ENCODE data around the gene HOMER3. TPM values are rescaled to one million over a fixed set of nuclear protein-coding genes. Genes with fewer than 3 reads are reported as not detected.

The HOMER3 gene
- total and polyA plus RNA-seq, 2 of the 13 experiments (the other 11 are each of a cell fraction or from before 2014, with no cell fraction given) = 21.3 to 27.3 TPM

DNA sequence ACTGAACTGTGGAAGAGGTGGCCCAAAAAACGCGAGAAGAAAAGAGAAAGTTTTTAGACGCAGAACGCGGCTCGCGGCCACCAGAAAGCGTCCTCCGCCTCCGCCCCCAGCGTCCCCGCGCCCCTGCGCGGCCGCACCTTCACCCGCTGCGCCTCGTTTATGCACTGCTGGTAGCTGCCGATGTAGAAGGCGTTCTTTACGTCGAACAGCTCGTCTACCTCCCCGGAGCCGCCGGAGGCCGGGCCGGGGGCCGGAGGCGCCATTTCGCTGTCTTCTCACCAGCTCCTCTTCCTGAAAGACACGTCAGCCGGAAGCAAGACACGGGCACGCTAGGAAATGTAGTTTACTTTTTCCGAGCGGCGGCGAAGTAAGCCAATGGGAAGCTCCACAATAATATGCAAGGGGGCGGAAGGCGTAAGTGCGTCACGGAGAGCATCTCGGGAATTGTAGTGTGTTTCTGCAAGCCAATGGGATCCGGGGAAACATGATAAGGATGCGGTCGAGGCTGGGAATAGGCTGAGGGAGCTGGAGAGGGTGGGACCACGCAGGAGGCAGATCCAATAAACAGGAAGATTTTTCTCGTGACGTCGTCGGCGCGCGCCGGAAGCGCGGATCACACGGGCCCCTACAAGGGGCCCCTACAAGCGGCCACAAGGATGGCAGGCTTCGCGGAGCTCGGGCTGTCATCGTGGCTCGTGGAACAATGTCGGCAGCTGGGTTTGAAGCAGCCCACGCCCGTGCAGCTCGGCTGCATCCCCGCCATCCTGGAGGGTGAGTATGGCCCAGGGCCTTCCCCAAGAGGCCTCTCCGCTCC lies 21.7 kb downstream of the HOMER3 start, which contains the start of the genes COPE and DDX49 (continued):
- TF ChIP-seq, protein P1, sequence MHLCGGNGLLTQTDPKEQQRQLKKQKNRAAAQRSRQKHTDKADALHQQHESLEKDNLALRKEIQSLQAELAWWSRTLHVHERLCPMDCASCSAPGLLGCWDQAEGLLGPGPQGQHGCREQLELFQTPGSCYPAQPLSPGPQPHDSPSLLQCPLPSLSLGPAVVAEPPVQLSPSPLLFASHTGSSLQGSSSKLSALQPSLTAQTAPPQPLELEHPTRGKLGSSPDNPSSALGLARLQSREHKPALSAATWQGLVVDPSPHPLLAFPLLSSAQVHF (CRISPR knock-in tag; IDR thresholded peaks at IDR 0.05) = no peak
- TF ChIP-seq, protein P2, sequence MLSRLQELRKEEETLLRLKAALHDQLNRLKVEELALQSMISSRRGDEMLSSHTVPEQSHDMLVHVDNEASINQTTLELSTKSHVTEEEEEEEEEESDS (CRISPR knock-in tag; IDR thresholded peaks at IDR 0.05; ENCODE audit: borderline replicate concordance) = no peak
- TF ChIP-seq, protein P3, sequence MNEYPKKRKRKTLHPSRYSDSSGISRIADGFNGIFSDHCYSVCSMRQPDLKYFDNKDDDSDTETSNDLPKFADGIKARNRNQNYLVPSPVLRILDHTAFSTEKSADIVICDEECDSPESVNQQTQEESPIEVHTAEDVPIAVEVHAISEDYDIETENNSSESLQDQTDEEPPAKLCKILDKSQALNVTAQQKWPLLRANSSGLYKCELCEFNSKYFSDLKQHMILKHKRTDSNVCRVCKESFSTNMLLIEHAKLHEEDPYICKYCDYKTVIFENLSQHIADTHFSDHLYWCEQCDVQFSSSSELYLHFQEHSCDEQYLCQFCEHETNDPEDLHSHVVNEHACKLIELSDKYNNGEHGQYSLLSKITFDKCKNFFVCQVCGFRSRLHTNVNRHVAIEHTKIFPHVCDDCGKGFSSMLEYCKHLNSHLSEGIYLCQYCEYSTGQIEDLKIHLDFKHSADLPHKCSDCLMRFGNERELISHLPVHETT (CRISPR knock-in tag; conservative IDR thresholded peaks at IDR 0.05) = 0 out of 2 replicates have a peak, but pooled peaks have one; percentile 56
- TF ChIP-seq, protein P4, sequence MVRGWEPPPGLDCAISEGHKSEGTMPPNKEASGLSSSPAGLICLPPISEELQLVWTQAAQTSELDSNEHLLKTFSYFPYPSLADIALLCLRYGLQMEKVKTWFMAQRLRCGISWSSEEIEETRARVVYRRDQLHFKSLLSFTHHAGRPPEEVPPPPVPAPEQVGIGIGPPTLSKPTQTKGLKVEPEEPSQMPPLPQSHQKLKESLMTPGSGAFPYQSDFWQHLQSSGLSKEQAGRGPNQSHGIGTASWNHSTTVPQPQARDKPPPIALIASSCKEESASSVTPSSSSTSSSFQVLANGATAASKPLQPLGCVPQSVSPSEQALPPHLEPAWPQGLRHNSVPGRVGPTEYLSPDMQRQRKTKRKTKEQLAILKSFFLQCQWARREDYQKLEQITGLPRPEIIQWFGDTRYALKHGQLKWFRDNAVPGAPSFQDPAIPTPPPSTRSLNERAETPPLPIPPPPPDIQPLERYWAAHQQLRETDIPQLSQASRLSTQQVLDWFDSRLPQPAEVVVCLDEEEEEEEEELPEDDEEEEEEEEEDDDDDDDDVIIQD (CRISPR knock-in tag; IDR thresholded peaks at IDR 0.05; ENCODE audit: low read depth) = no peak
- TF ChIP-seq ZNF891 (CRISPR knock-in tag; IDR thresholded peaks at IDR 0.05) (0 out of 2 replicates have a peak, but pooled peaks have one; percentile 10), GABPA (IDR thresholded peaks at IDR 0.05; ENCODE audit: low read depth, low read length) (peak; percentile 79), GABPA (CRISPR knock-in tag; IDR thresholded peaks at IDR 0.05; ENCODE audit: low read depth) (peak; percentile 96), TRIM24 (CRISPR knock-in tag; IDR thresholded peaks at IDR 0.05) (no peak), ZNF567 (CRISPR knock-in tag; IDR thresholded peaks at IDR 0.05; ENCODE audit: borderline replicate concordance) (no peak), KDM1A (CRISPR knock-in tag; IDR thresholded peaks at IDR 0.05) (no peak), POLR2A (IDR thresholded peaks at IDR 0.05; ENCODE audit: insufficient read depth in 1 of 2, low read depth in 2 of 2, low read length in 2 of 2) (peak; percentile 77 to 96), IRX3 (CRISPR knock-in tag; IDR thresholded peaks at IDR 0.05; ENCODE audit: borderline replicate concordance, low read depth) (no peak), XRCC5 (optimal IDR thresholded peaks at IDR 0.05; ENCODE audit: low read length) (no peak), SKI (IDR thresholded peaks at IDR 0.05; ENCODE audit: partially characterized antibody) (no peak), ZNF138 (CRISPR knock-in tag; IDR thresholded peaks at IDR 0.05; ENCODE audit: low read depth) (0 out of 2 replicates have a peak, but pooled peaks have one; percentile 34), SOX5 (CRISPR knock-in tag; IDR thresholded peaks at IDR 0.05; ENCODE audit: borderline replicate concordance) (peak; percentile 12; the same call in 1 of the 2 replicates), ERF (CRISPR knock-in tag; IDR thresholded peaks at IDR 0.05) (peak; percentile 53; the same call in 1 of the 2 replicates)
- TF ChIP-seq, protein P5, sequence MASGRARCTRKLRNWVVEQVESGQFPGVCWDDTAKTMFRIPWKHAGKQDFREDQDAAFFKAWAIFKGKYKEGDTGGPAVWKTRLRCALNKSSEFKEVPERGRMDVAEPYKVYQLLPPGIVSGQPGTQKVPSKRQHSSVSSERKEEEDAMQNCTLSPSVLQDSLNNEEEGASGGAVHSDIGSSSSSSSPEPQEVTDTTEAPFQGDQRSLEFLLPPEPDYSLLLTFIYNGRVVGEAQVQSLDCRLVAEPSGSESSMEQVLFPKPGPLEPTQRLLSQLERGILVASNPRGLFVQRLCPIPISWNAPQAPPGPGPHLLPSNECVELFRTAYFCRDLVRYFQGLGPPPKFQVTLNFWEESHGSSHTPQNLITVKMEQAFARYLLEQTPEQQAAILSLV (CRISPR knock-in tag; IDR thresholded peaks at IDR 0.05; ENCODE audit: borderline replicate concordance) = no peak
- TF ChIP-seq, protein P6, sequence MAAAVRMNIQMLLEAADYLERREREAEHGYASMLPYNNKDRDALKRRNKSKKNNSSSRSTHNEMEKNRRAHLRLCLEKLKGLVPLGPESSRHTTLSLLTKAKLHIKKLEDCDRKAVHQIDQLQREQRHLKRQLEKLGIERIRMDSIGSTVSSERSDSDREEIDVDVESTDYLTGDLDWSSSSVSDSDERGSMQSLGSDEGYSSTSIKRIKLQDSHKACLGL (CRISPR knock-in tag; IDR thresholded peaks at IDR 0.05) = peak; percentile 94; the same call in 1 of the 2 replicates
- TF ChIP-seq, protein P7, sequence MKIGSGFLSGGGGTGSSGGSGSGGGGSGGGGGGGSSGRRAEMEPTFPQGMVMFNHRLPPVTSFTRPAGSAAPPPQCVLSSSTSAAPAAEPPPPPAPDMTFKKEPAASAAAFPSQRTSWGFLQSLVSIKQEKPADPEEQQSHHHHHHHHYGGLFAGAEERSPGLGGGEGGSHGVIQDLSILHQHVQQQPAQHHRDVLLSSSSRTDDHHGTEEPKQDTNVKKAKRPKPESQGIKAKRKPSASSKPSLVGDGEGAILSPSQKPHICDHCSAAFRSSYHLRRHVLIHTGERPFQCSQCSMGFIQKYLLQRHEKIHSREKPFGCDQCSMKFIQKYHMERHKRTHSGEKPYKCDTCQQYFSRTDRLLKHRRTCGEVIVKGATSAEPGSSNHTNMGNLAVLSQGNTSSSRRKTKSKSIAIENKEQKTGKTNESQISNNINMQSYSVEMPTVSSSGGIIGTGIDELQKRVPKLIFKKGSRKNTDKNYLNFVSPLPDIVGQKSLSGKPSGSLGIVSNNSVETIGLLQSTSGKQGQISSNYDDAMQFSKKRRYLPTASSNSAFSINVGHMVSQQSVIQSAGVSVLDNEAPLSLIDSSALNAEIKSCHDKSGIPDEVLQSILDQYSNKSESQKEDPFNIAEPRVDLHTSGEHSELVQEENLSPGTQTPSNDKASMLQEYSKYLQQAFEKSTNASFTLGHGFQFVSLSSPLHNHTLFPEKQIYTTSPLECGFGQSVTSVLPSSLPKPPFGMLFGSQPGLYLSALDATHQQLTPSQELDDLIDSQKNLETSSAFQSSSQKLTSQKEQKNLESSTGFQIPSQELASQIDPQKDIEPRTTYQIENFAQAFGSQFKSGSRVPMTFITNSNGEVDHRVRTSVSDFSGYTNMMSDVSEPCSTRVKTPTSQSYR (CRISPR knock-in tag; IDR thresholded peaks at IDR 0.05; ENCODE audit: borderline replicate concordance) = no peak
- TF ChIP-seq, protein P8, sequence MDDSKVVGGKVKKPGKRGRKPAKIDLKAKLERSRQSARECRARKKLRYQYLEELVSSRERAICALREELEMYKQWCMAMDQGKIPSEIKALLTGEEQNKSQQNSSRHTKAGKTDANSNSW (CRISPR knock-in tag; IDR thresholded peaks at IDR 0.05; ENCODE audit: borderline replicate concordance) = peak; percentile 31; the same call in 1 of the 2 replicates
